Loucy (cell line): ENCODE measurements around the gene NUAK1.

ENCODE experiments used
- H2AFZ ChIP-seq: fragments of 200-600 bp; sonication (generic); 2 replicates; pipeline ENCODE4 v1.6.0; 2016; ENCODE audit warnings: antibody characterized with exemption, mild to moderate bottlenecking, low read length, moderate library complexity
- H3F3A ChIP-seq: fragments of 200-600 bp; 2 replicates; pipeline ENCODE4 v1.6.0; 2016; ENCODE audit warnings: antibody characterized with exemption, low read depth, mild to moderate bottlenecking
- H3K27me3 ChIP-seq: fragments of 200-600 bp; sonication (generic); 2 replicates; pipeline ENCODE4 v1.6.1; 2014; ENCODE audit warnings: low read length, mild to moderate bottlenecking; ENCODE audit not compliant: insufficient read depth, poor library complexity, severe bottlenecking
- H3K36me3 ChIP-seq: fragments of 200-600 bp; sonication (generic); 2 replicates; pipeline ENCODE4 v1.6.1; 2016; ENCODE audit warnings: low read length; ENCODE audit not compliant: insufficient read depth
- H3K4me1 ChIP-seq: fragments of 200-600 bp; sonication (generic); 2 replicates; pipeline ENCODE4 v1.5.1; 2014; ENCODE audit warnings: low read length, mild to moderate bottlenecking; ENCODE audit not compliant: insufficient read depth, poor library complexity, severe bottlenecking
- H3K4me2 ChIP-seq: fragments of 200-600 bp; sonication (generic); 2 replicates; pipeline ENCODE4 v1.6.0; 2014; ENCODE audit warnings: antibody characterized with exemption, low read length, low read depth, mild to moderate bottlenecking; ENCODE audit not compliant: poor library complexity, severe bottlenecking
- H3K4me3 ChIP-seq: fragments of 200-600 bp; sonication (generic); 2 replicates; pipeline ENCODE4 v1.5.1; 2014; ENCODE audit warnings: low read length, mild to moderate bottlenecking, mixed read lengths; ENCODE audit not compliant: poor library complexity, severe bottlenecking
- H3K79me2 ChIP-seq: fragments of 200-600 bp; sonication (generic); 2 replicates; pipeline ENCODE4 v1.6.1; 2014; ENCODE audit warnings: low read length; ENCODE audit not compliant: insufficient read depth
- H3K9ac ChIP-seq: fragments of 200-600 bp; sonication (generic); 2 replicates; pipeline ENCODE4 v1.6.0; 2014; ENCODE audit warnings: mild to moderate bottlenecking, low read depth, low read length, moderate library complexity; ENCODE audit not compliant: poor library complexity, severe bottlenecking
- H3K9me2 ChIP-seq: fragments of 200-600 bp; sonication (generic); replicated peaks from 2 replicates; pipeline ENCODE4 v1.6.1; 2016; ENCODE audit warnings: low read depth, low read length, mixed read lengths
- H3K9me3 ChIP-seq: fragments of 200-600 bp; sonication (generic); 2 replicates; pipeline ENCODE4 v1.6.1; 2014; ENCODE audit warnings: mild to moderate bottlenecking, antibody characterized with exemption, low read length, low read depth; ENCODE audit not compliant: insufficient read depth
- H4K20me1 ChIP-seq: fragments of 200-600 bp; sonication (generic); 2 replicates; pipeline ENCODE4 v1.6.0; 2014; ENCODE audit warnings: antibody characterized with exemption, low read length, mild to moderate bottlenecking; ENCODE audit not compliant: insufficient read depth, poor library complexity, severe bottlenecking
- EZH2phosphoT487 ChIP-seq: fragments of 200-600 bp; IDR thresholded peaks from 2 replicates; pipeline ENCODE4 v1.6.1; 2018; ENCODE audit warnings: antibody characterized with exemption, mild to moderate bottlenecking, moderate library complexity, borderline replicate concordance
- TF ChIP-seq, protein P1 (sequence below): fragments of 200-600 bp; sonication (generic); conservative IDR thresholded peaks from 2 replicates; pipeline ENCODE4 v1.5.1; 2014; ENCODE audit warnings: mild to moderate bottlenecking, antibody characterized with exemption, low read length

NUAK1 gene

DNA sequence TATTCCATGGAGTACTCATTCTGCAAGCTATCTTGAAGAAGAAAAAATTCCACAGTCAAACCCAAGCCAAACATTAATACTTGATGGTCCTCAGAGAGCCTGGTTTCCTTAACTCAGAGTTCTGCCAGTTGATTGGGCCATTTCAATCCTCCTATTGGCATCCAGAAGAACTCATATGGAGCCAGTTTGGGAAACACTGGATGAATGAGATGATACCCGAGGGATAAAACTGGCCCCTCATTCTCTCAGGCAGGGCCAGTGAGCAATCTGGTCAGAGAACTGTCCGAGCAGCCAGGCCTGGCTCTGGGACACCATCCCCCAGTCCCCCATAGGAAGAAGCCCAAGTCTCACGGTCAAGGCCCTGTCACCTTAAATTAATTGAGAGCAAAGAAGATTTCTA is 48.8 kb downstream of the NUAK1 start:
- H2AFZ ChIP-seq, result no peak overlapping the region
- H3F3A ChIP-seq, result no peaks in the 10 kb centered on the region
- H3K4me2 ChIP-seq, result no peak overlapping the region
- no peaks in the 10 kb centered on the region for H3K79me2 ChIP-seq
- H3K27me3 ChIP-seq, result no peaks in the 10 kb centered on the region
- H3K9me2 ChIP-seq, result no peaks in the 10 kb centered on the region; the same call in 1 of the 2 replicates
- no peaks in the 10 kb centered on the region for H3K9me3 ChIP-seq
- H3K36me3 ChIP-seq, result no peaks in the 10 kb centered on the region
- no peak overlapping the region for H3K4me3 ChIP-seq
- H4K20me1 ChIP-seq, result no peaks in the 10 kb centered on the region
- H3K4me1 ChIP-seq, result no peaks in the 10 kb centered on the region
- H3K9ac ChIP-seq, result no peak overlapping the region
- TF ChIP-seq, protein P1, sequence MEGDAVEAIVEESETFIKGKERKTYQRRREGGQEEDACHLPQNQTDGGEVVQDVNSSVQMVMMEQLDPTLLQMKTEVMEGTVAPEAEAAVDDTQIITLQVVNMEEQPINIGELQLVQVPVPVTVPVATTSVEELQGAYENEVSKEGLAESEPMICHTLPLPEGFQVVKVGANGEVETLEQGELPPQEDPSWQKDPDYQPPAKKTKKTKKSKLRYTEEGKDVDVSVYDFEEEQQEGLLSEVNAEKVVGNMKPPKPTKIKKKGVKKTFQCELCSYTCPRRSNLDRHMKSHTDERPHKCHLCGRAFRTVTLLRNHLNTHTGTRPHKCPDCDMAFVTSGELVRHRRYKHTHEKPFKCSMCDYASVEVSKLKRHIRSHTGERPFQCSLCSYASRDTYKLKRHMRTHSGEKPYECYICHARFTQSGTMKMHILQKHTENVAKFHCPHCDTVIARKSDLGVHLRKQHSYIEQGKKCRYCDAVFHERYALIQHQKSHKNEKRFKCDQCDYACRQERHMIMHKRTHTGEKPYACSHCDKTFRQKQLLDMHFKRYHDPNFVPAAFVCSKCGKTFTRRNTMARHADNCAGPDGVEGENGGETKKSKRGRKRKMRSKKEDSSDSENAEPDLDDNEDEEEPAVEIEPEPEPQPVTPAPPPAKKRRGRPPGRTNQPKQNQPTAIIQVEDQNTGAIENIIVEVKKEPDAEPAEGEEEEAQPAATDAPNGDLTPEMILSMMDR, result no peak
- TF ChIP-seq EZH2phosphoT487, result no peak

DNA sequence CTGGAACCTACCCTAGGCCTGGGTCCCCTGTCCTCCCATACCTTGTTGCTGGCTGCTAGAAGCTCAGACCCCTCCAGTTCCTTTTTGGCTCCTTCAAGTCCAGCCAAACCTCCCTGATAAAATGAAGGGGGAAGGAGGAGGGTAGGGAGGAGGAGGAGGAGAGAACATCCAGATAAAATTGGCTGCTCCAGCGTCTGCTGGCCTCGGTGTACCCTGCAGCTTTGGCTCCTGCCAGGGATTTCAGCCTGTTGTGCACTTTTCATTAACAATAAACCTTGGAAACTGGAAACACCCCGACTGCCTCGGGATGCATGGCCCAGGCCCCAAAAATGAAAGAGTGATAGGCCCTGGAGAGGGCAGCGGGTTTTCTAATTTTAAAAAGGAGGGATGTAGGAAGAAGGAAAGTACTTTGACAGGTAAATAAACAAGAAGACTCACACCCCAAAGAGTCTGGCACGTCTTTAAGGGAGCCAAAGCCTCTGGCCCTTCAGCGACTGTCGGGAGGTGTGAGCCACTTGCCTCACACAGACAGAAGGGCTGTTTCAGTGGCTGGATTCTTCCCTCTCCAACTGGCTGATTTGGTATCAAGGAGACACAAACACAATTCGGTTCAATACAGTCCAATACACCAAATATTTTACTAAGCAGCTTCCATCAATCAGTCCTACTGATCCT is 49.8 kb downstream of the NUAK1 start:
- Histone ChIP-seq H3K4me2 (no peak overlapping the region), H3K9me3 (no peaks in the 10 kb centered on the region), H4K20me1 (no peaks in the 10 kb centered on the region), H2AFZ (no peak overlapping the region), H3F3A (no peaks in the 10 kb centered on the region), H3K9me2 (no peaks in the 10 kb centered on the region; the same call in 1 of the 2 replicates), H3K27me3 (no peaks in the 10 kb centered on the region), H3K79me2 (no peaks in the 10 kb centered on the region), H3K9ac (no peak overlapping the region), H3K4me3 (no peak overlapping the region), H3K4me1 (no peaks in the 10 kb centered on the region), H3K36me3 (no peaks in the 10 kb centered on the region)
- TF ChIP-seq, protein P1, result no peak
- TF ChIP-seq EZH2phosphoT487, result no peak

DNA sequence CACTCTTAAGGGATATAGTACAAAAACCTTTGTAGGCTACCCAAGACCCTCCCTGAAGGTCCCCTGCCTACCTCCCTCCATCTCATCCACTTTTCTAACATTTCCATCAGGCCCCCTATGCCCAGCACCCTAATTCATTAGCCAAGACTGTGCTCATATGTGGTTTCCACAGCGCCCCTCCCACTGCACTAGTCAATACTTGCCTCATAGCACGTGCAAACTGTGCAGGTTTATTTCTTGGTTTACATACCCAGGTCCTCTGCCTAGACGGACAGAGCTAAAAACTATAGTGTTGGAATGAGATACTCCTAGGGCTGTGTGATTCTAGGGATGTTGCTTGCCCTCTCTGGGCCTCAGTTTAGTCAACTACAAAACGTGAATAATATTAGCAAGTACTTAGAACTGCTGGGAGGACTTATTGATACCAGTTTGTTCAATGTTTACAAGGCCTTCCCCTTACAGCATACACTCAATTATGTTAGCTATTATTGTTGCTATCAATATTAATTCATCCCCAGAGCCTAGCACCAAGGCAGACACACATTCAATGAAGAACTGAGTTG is 50.4 kb downstream of the NUAK1 start:
- H3K79me2 ChIP-seq, result no peaks in the 10 kb centered on the region
- H2AFZ ChIP-seq, result no peak overlapping the region
- no peak overlapping the region for H3K4me3 ChIP-seq
- TF ChIP-seq EZH2phosphoT487, result no peak
- TF ChIP-seq, protein P1, result no peak
- no peaks in the 10 kb centered on the region for H3K27me3 ChIP-seq
- no peaks in the 10 kb centered on the region for H3K4me1 ChIP-seq
- H4K20me1 ChIP-seq, result no peaks in the 10 kb centered on the region
- no peaks in the 10 kb centered on the region; the same call in 1 of the 2 replicates for H3K9me2 ChIP-seq
- H3K36me3 ChIP-seq, result no peaks in the 10 kb centered on the region
- no peak overlapping the region for H3K4me2 ChIP-seq
- H3K9ac ChIP-seq, result no peak overlapping the region
- no peaks in the 10 kb centered on the region for H3K9me3 ChIP-seq
- H3F3A ChIP-seq, result no peaks in the 10 kb centered on the region
